Mammary epithelial cell (primary cell): ENCODE data around the gene OR2W3.

Experiments
- CTCF ChIP-seq, 2 donors: IDR thresholded peaks in 1 of 2; conservative IDR thresholded peaks in 1 of 2; 2 replicates each; pipeline ENCODE4 v1.5.1; 2011 to 2012; ENCODE audit warnings: inconsistent platforms in 2 of 2, low read length in 2 of 2, mild to moderate bottlenecking in 2 of 2, control low read depth in 1 of 2, low read depth in 1 of 2; ENCODE audit not compliant: insufficient read depth in 1 of 2; ENCODE audit errors: extremely low read depth in 1 of 2
- EZH2 ChIP-seq: IDR thresholded peaks from 2 replicates; pipeline ENCODE4 v1.6.1; 2012; ENCODE audit warnings: low read length, inconsistent platforms, borderline replicate concordance

GRCh38 chr1:247906504-247907047 is 11.2 kb downstream of the OR2W3 start:
- TF ChIP-seq CTCF (conservative IDR thresholded peaks at IDR 0.05 in 1 of 2, IDR thresholded peaks at IDR 0.05 in 1 of 2; ENCODE audit: extremely low read depth in 1 of 2, insufficient read depth in 1 of 2, low read depth in 1 of 2, low read length in 2 of 2) (no peak), EZH2 (no peak)
